PFSK-1 (cell line): ENCODE results near the gene TRPC5OS.

ENCODE experiments used
- FOXP2 ChIP-seq: optimal IDR thresholded peaks from 2 replicates; pipeline ENCODE3; 2011; ENCODE audit warnings: borderline replicate concordance, control low read depth, inconsistent platforms; ENCODE audit not compliant: insufficient read depth; ENCODE audit errors: extremely low read length, extremely low read depth
- POLR2AphosphoS5 ChIP-seq: IDR thresholded peaks from 2 replicates; pipeline ENCODE4 v1.6.1; 2012; ENCODE audit warnings: low read depth, mild to moderate bottlenecking, control low read depth, low read length, moderate library complexity
- REST ChIP-seq, 2 experiments: IDR thresholded peaks; 2 replicates each; pipeline versions ENCODE4 v1.6.1 to v1.8.0; 2011 to 2012; ENCODE audit warnings: low read depth in 2 of 2, low read length in 2 of 2, control low read depth in 1 of 2, inconsistent platforms in 1 of 2, mild to moderate bottlenecking in 1 of 2, moderate library complexity in 1 of 2; ENCODE audit not compliant: insufficient read depth in 1 of 2
- SIN3A ChIP-seq: IDR thresholded peaks from 2 replicates; pipeline ENCODE4 v1.6.1; 2012; ENCODE audit warnings: mild to moderate bottlenecking, low read length, moderate library complexity, borderline replicate concordance; ENCODE audit not compliant: insufficient read depth
- TAF1 ChIP-seq: IDR thresholded peaks from 2 replicates; pipeline ENCODE4 v1.6.1; 2012; ENCODE audit warnings: low read length, control low read depth, borderline replicate concordance; ENCODE audit not compliant: insufficient read depth

TRPC5OS gene

GRCh38 chrX:111876646-111877045 lies 665 bp downstream of the TRPC5OS start:
- TF ChIP-seq TAF1: no peak
- TF ChIP-seq FOXP2: no peak
- no peak for TF ChIP-seq SIN3A
- TF ChIP-seq REST (IDR thresholded peaks at IDR 0.05; ENCODE audit: insufficient read depth in 1 of 2, low read depth in 2 of 2, low read length in 2 of 2): no peak
- no peak for TF ChIP-seq POLR2AphosphoS5

DNA sequence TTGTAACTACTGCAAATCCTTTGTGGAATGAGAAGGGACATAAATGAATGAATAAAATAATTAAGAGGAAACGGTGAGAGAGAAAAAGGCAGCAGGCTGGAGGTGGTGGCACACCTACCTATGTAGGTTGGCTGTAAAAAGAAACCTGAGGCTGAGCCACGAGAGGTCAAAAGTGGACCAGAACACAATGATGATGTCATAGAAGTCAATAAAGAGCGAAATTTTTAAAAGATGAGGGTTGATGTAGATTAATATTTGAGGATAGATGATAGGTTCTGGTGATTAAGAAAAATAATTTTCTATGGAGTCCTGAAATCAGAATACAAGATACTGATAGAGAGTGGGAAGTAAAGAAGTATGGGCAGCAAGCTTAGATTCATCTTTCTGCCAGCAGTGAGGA lies 1.7 kb downstream of the TRPC5OS start:
- TF ChIP-seq POLR2AphosphoS5: no peak
- no peak for TF ChIP-seq REST (IDR thresholded peaks at IDR 0.05; ENCODE audit: insufficient read depth in 1 of 2, low read depth in 2 of 2, low read length in 2 of 2)
- no peak for TF ChIP-seq SIN3A
- TF ChIP-seq FOXP2: no peak
- TF ChIP-seq TAF1: no peak

- TF ChIP-seq SIN3A: no peak
- no peak for TF ChIP-seq FOXP2
- no peak for TF ChIP-seq TAF1
- TF ChIP-seq REST (IDR thresholded peaks at IDR 0.05; ENCODE audit: insufficient read depth in 1 of 2, low read depth in 2 of 2, low read length in 2 of 2): no peak
- TF ChIP-seq POLR2AphosphoS5: no peak
Observed at GRCh38 chrX:111880735-111881134, 4.8 kb downstream of the TRPC5OS start.

GRCh38 chrX:111881715-111882114 lies 5.7 kb downstream of the TRPC5OS start:
- TF ChIP-seq FOXP2: no peak
- TF ChIP-seq SIN3A: no peak
- TF ChIP-seq POLR2AphosphoS5: no peak
- TF ChIP-seq TAF1: no peak

GRCh38 chrX:111886678-111887077 lies 10.7 kb downstream of the TRPC5OS start:
- TF ChIP-seq TAF1: no peak
- no peak for TF ChIP-seq SIN3A
- TF ChIP-seq POLR2AphosphoS5: no peak
- TF ChIP-seq REST (IDR thresholded peaks at IDR 0.05; ENCODE audit: insufficient read depth in 1 of 2, low read depth in 2 of 2, low read length in 2 of 2): no peak
- TF ChIP-seq FOXP2: no peak
